Astrocyte (in vitro differentiated cells and primary cell): Measurements from ENCODE around the gene FIGN. TPM values are rescaled to one million over a fixed set of nuclear protein-coding genes. Genes with fewer than 3 reads are reported as not detected.

Source experiments
- DNase-seq: peaks from one replicate; pipeline ENCODE4 v3.0.0-alpha.2; 2010; ENCODE audit warnings: low read depth
- FAIRE-seq: peaks from 2 replicates; lab custom pipeline; 2011; peaks lifted over from hg19 to GRCh38; lab: Jason Lieb, UNC
- H2AFZ ChIP-seq: 2 replicates; pipeline ENCODE4 v1.6.0; 2012; ENCODE audit warnings: low read depth, low read length, inconsistent platforms
- H3K27ac ChIP-seq: 2 replicates; pipeline ENCODE4 v1.5.1; 2011; ENCODE audit warnings: low read depth, low read length, inconsistent platforms
- H3K27me3 ChIP-seq: 2 replicates; pipeline ENCODE4 v1.6.0; 2011; ENCODE audit warnings: low read length, inconsistent platforms; ENCODE audit not compliant: insufficient read depth
- H3K36me3 ChIP-seq: 2 replicates; pipeline ENCODE4 v1.5.1; 2011; ENCODE audit warnings: low read length, inconsistent platforms; ENCODE audit not compliant: insufficient read depth
- H3K4me1 ChIP-seq: 2 replicates; pipeline ENCODE4 v1.5.1; 2011; ENCODE audit warnings: low read length, inconsistent platforms; ENCODE audit not compliant: insufficient read depth
- H3K4me2 ChIP-seq: 2 replicates; pipeline ENCODE4 v1.6.0; 2012; ENCODE audit warnings: low read length, inconsistent platforms
- H3K4me3 ChIP-seq: 2 replicates; pipeline ENCODE4 v1.5.1; 2011; ENCODE audit warnings: low read depth, mild to moderate bottlenecking, low read length, inconsistent platforms; ENCODE audit not compliant: insufficient read depth
- H3K79me2 ChIP-seq: 2 replicates; pipeline ENCODE4 v1.6.0; 2012; ENCODE audit warnings: mild to moderate bottlenecking, low read length, inconsistent platforms; ENCODE audit not compliant: insufficient read depth
- H3K9ac ChIP-seq: 2 replicates; pipeline ENCODE4 v1.6.0; 2012; ENCODE audit warnings: mild to moderate bottlenecking, low read length, inconsistent platforms
- H3K9me3 ChIP-seq: 2 replicates; pipeline ENCODE4 v1.5.1; 2012; ENCODE audit warnings: low read depth, mild to moderate bottlenecking, low read length, inconsistent platforms; ENCODE audit not compliant: insufficient read depth
- H4K20me1 ChIP-seq: 2 replicates; pipeline ENCODE4 v1.6.0; 2012; ENCODE audit warnings: low read length, inconsistent platforms; ENCODE audit not compliant: insufficient read depth
- H3K27ac Mint-ChIP-seq: one replicate; pipeline ENCODE4 v1.8.0; 2021; ENCODE audit warnings: mild to moderate bottlenecking, mixed read lengths; ENCODE audit not compliant: unreplicated experiment
- H3K27me3 Mint-ChIP-seq: one replicate; pipeline ENCODE4 v1.8.0; 2021; ENCODE audit warnings: low read depth, mixed read lengths; ENCODE audit not compliant: unreplicated experiment
- H3K36me3 Mint-ChIP-seq: one replicate; pipeline ENCODE4 v1.8.0; 2021; ENCODE audit warnings: low read depth, mixed read lengths; ENCODE audit not compliant: unreplicated experiment
- H3K4me1 Mint-ChIP-seq: one replicate; pipeline ENCODE4 v1.8.0; 2021; ENCODE audit warnings: low read depth, mixed read lengths; ENCODE audit not compliant: unreplicated experiment
- H3K4me3 Mint-ChIP-seq: one replicate; pipeline ENCODE4 v1.8.0; 2021; ENCODE audit warnings: mild to moderate bottlenecking, moderate library complexity, mixed read lengths; ENCODE audit not compliant: unreplicated experiment
- H3K9me3 Mint-ChIP-seq: one replicate; pipeline ENCODE4 v1.8.0; 2021; ENCODE audit warnings: mild to moderate bottlenecking, mixed read lengths; ENCODE audit not compliant: unreplicated experiment
- EZH2 ChIP-seq: IDR thresholded peaks from 2 replicates; pipeline ENCODE4 v1.6.1; 2012; ENCODE audit warnings: mild to moderate bottlenecking, low read length, inconsistent platforms; ENCODE audit not compliant: insufficient read depth
- total RNA-seq: library from RNA; stranded (reverse); gene quantifications from 2 replicates; pipeline ENCODE4 v1.2.1, GENCODE V29; 2021
- TF ChIP-seq, protein P1 (sequence below): IDR thresholded peaks from 2 replicates; pipeline ENCODE4 v1.5.1; 2011; ENCODE audit warnings: low read depth, mild to moderate bottlenecking, inconsistent platforms, low read length, moderate library complexity; ENCODE audit not compliant: insufficient read depth

Gene FIGN
- total RNA-seq, 1 donor from 2014 or later: 30.3 TPM

DNA sequence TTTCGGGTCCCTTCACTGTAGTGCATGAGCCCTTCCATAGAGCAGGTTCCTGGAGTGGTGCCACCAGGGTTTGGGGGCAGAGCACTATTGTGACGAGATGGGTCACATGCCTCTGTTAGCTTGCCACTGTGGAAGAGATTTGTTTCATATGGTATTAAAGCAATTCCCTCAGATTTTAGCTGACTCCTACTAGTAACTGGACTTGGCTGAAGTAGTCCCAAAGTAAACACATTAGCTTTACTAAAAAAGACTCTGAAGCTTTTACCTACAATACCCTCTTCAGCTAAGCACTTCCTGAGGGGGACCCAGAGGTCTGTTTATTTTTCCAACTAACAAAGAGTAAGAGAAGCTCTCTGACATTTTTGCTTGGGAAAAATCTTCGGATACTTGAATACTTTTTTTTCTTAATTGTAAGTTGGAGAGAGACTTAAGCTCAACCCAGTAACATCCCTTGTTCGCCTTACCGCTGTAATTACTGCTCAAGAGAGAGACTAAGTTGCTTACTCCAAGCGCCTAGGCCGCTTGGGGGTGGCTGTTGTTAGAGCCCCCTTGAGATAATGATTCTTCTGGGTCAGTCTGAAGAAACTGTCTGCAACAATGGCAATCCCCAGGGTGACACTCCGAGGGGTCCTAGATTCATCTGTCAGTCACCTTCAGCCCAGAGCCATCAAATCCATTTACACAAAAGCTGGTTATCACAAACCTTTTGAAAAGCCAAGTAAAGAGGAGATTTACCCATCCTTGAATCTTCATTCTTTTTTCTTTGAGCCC, 177.4 kb downstream of the FIGN start:
- H3K4me2 ChIP-seq: no peak overlapping the region
- H3K9ac ChIP-seq: no peak overlapping the region
- no peaks in the 10 kb centered on the region for H3K36me3 Mint-ChIP-seq
- H3K4me3 Mint-ChIP-seq: no peak overlapping the region
- H3K79me2 ChIP-seq: no peaks in the 10 kb centered on the region
- FAIRE-seq (no peak), DNase-seq (peak; percentile 16)
- no peaks in the 10 kb centered on the region for H3K9me3 ChIP-seq
- TF ChIP-seq, protein P1, sequence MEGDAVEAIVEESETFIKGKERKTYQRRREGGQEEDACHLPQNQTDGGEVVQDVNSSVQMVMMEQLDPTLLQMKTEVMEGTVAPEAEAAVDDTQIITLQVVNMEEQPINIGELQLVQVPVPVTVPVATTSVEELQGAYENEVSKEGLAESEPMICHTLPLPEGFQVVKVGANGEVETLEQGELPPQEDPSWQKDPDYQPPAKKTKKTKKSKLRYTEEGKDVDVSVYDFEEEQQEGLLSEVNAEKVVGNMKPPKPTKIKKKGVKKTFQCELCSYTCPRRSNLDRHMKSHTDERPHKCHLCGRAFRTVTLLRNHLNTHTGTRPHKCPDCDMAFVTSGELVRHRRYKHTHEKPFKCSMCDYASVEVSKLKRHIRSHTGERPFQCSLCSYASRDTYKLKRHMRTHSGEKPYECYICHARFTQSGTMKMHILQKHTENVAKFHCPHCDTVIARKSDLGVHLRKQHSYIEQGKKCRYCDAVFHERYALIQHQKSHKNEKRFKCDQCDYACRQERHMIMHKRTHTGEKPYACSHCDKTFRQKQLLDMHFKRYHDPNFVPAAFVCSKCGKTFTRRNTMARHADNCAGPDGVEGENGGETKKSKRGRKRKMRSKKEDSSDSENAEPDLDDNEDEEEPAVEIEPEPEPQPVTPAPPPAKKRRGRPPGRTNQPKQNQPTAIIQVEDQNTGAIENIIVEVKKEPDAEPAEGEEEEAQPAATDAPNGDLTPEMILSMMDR: no peak
- TF ChIP-seq EZH2: no peak
- no peaks in the 10 kb centered on the region for H4K20me1 ChIP-seq
- no peaks in the 10 kb centered on the region for H3K27me3 Mint-ChIP-seq
- no peak overlapping the region for H3K4me3 ChIP-seq
- no peaks in the 10 kb centered on the region for H3K9me3 Mint-ChIP-seq
- peaks cover 29% of the 10 kb centered on the region for H3K4me1 Mint-ChIP-seq
- H3K27me3 ChIP-seq: no peaks in the 10 kb centered on the region
- H2AFZ ChIP-seq: no peak overlapping the region
- no peak overlapping the region for H3K27ac Mint-ChIP-seq
- no peak overlapping the region for H3K27ac ChIP-seq
- H3K36me3 ChIP-seq: no peaks in the 10 kb centered on the region
- H3K4me1 ChIP-seq: no peaks in the 10 kb centered on the region

DNA sequence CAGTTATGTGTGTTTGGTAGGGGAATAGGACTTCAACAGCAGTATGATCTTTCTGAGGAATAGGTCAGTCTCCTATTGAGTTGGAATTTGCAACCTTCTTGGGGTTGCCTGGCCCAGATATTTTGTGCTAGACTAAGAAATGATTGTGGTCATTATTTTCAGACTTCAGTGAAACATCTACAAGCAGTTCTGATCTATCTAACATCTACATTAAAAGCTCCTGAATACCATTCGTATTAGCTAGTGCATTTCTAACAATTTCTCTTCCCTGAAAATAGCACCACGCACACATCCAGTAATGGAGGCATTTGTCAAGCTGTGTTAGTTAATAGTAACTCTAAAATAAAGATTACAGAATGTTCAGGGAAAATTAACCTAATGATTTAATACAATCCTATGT, 179.3 kb downstream of the FIGN start:
- Histone ChIP-seq H4K20me1 (no peaks in the 10 kb centered on the region), H3K27me3 (no peaks in the 10 kb centered on the region), H3K4me3 (no peak overlapping the region), H3K9me3 (no peaks in the 10 kb centered on the region), H2AFZ (no peak overlapping the region), H3K36me3 (no peaks in the 10 kb centered on the region), H3K4me1 (no peaks in the 10 kb centered on the region), H3K9ac (no peak overlapping the region), H3K4me2 (peak overlapping the region; percentile 3), H3K79me2 (no peaks in the 10 kb centered on the region), H3K27ac (peak overlapping the region; percentile 35)
- Mint-ChIP-seq H3K27me3 (no peaks in the 10 kb centered on the region), H3K27ac (peak overlapping the region; percentile 83), H3K4me3 (no peak overlapping the region), H3K36me3 (no peaks in the 10 kb centered on the region), H3K4me1 (peaks cover 38% of the 10 kb centered on the region), H3K9me3 (no peaks in the 10 kb centered on the region)
- no peak for FAIRE-seq
- no peak for TF ChIP-seq EZH2
- TF ChIP-seq, protein P1: no peak
- DNase-seq: peak; percentile 84

DNA sequence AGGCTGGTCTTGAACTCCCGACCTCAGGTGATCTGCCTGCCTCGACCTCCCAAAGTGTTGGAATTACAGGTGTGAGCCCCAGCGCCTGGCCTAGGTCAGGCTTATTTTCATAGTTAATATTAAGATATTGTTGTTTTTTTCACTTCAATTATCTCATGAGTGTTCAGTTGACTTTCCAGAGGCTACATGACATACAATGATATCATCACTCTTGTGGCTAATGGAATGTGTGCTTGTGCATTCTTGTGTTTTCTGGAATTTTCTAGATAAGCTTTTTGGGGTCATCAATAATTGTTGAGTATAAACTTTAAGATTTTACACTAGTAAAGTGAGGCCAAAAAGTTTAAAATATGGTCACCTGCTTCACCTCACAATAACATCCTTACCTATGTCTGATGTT, 180.9 kb downstream of the FIGN start:
- H3K4me3 Mint-ChIP-seq: no peak overlapping the region
- DNase-seq (peak; percentile 53), FAIRE-seq (no peak)
- H3K9me3 Mint-ChIP-seq: no peaks in the 10 kb centered on the region
- Histone ChIP-seq H3K9ac (no peak overlapping the region), H3K27ac (no peak overlapping the region), H3K4me3 (no peak overlapping the region), H3K27me3 (no peaks in the 10 kb centered on the region), H3K4me1 (no peaks in the 10 kb centered on the region), H3K9me3 (no peaks in the 10 kb centered on the region), H2AFZ (no peak overlapping the region), H4K20me1 (no peaks in the 10 kb centered on the region), H3K36me3 (no peaks in the 10 kb centered on the region), H3K4me2 (no peak overlapping the region), H3K79me2 (no peaks in the 10 kb centered on the region)
- TF ChIP-seq, protein P1: no peak
- TF ChIP-seq EZH2: no peak
- no peaks in the 10 kb centered on the region for H3K27me3 Mint-ChIP-seq
- peaks cover 38% of the 10 kb centered on the region for H3K4me1 Mint-ChIP-seq
- no peaks in the 10 kb centered on the region for H3K36me3 Mint-ChIP-seq
- H3K27ac Mint-ChIP-seq: peak overlapping the region; percentile 83
